GM21717 (cell line): ENCODE data around the gene TNFAIP8L3.
"Not testable (repeated sequence)": the region's sequence is repeated elsewhere in the genome, so short reads cannot be mapped to it uniquely, and the experiment has no call there.

Experiments
- ATAC-seq: cut with Tn5 transposase; IDR thresholded peaks from one replicate; pipeline ENCODE4 v1.9.1; 2021; ENCODE audit warnings: mild to moderate bottlenecking, moderate library complexity; ENCODE audit not compliant: unreplicated experiment

Gene TNFAIP8L3

DNA sequence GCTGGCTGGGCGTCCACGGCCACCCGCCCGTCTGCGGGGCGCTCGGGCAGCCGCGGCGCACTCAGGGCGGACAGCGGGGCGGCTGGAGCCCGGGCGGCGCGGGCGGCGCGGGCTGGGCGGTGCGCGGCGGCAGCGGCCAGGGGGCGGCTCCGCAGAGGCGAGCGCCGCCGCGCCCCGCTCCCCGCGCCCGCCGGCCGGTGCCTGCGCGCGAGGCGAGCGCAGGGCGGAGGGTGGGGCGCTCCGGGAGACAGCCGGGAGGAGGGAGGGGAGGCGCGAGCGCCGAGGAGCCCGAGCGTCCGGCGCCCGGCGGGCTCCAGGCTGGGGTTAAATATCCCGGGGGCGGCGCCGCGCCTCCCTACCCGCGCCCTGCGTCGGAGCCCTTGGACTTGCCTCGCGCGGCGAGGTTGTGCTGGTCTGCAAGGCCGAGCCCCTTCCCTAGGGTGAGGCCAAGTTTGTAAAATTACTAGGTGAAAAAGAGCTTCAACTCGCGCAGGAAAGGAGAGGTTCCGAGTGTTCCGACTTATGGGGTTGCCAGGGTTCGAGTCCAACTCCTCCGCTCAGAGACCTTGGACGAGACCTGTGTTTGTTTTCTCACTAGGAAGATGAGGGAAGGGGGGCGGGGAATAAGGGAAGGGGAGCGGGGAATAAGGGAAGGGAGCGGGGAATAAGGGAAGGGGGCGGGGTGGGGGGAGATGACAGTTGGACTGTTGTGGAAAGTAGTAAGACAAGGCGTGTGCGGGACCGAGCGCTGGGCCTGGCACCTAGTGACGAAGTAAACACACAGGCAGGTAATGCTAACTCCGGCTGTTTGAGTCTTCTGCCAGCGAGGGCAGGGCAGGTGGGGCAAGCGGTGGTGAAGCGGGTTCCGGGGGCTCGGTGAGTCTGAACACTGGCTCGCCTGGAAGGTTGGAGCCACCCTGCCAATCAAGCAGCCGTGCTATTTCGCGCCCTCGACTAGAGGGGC lies at the start of gene TNFAIP8L3:
Gene TNFAIP8L3 (minus strand): TSS at position 301 of the 964 bp plus-strand sequence. CDS start 311 bp downstream, outside the sequence.
- no peak for ATAC-seq

DNA sequence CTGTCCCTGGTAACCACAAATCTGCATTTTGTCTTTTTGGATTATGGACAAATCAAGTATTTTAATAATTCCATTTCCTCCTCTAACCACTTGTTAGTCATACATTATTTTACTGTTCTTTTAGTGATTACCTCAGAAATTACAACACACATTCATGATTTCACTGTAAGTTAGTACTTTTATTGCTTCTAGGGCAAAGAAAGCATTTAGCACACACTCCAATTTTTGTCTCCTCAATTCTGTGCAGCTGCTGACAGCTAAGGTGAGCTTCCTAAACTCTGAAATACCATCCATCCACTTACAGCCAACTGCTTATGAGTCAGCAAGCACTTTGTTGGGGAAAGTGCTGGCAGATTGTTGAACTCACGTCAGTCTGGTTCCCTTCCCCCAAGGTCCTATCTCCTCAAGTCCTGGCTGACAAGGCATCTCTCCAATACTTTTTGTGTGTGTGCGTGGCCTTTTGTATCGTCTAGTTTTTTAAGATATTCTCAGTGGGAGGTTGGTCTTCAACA lies 49.4 kb upstream of the TNFAIP8L3 start:
- ATAC-seq, result no peak

DNA sequence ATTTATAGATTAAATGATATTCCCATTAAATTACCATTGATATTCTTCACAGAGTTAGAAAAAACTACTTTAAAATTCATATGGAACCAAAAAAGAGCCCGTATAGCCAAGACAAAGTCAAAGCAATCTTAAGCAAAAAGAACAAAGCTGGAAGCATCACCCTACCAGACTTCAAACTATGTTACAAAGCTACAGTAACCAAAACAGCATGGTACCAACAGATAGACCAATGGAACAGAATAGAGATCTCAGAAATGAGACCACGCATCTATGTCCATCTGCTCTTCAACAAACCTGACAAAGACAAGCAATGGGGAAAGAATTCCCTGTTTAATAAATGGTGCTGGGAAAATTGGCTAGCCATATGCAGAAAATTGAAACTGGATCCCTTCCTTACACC lies 45.6 kb upstream of the TNFAIP8L3 start:
- ATAC-seq, result not testable (repeated sequence)

DNA sequence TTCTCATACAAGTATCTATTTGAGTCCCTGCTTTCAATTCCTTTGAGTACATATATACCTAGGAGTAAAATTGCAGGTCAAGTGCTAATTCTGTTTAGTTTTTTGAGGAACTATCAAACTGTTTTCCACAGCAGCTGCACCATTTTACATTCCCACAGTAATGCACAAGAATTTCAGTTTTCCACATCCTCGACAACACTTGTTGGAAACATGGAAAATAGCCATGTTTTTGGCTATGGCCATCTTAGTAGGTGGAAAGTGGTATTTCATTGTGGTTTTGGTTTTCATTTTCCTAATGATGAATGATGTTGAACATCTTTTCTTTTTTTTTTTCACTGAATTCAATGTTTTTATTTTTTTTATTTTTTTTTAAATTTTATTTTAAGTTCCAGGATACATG lies 44.4 kb upstream of the TNFAIP8L3 start:
- ATAC-seq, result no peak

DNA sequence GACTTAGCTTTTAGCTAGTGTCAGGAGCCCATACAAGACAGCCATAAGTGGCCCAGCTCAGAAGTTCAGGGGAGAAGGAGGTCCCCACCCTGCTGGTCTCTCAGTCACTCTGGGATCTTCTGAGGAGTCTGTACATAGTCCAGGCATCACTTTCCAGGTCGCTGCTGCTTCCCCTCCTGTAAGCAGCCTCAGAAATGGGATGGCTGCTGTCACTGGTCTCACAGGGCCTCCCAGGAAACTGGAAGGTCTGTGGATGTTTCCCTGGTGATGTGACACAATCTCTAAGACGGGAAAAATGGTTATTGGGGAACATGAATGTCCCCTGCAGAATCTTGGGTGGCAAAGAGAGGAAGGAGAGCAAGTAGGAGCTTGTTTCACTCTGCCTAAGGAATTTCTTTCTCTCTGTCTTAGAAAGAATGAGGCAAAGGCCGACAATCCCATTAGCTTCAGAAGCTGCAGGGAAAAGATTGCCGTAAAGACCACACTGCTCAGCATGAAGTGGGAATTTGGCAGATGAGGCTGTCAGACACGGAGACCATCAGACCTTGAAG lies 43.2 kb upstream of the TNFAIP8L3 start:
- no peak for ATAC-seq

DNA sequence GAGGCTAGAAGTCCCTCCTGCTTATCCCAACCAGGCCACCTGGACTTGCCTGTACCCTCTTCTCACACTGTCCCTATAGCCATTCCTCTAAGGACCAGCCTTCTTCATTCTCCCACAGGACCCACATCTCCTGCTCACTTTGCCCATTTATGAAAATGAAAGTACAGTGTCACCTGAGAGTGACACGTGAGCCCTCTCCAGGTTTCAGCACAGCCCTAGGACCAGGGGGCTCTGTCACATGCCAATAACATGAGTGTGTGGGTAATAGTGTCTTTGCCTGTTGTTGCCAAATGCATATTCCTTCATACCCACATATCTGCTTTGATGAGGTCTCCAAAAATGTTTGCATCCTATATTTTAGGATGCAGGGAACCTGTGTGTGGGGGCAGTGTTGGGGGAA lies 42.3 kb upstream of the TNFAIP8L3 start:
- ATAC-seq, result no peak

DNA sequence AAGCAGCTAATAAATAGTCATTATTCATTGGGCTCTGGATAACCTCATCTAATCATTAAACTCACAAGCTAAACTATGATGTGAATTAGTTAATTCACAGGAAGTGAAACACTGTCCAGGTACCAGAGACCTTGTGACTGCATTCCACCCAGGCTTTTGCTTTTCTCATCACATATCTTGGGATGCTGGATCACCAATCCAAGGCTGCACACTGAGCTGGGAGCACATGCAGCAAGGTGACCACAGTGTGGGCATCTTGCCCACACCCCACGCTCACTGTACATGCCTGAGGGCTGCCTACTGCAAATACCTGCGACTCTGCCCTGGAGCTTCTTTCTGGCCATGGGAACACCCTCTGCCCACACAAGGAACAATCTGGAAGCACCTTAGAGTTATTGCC lies 40.6 kb upstream of the TNFAIP8L3 start:
- ATAC-seq, result no peak

DNA sequence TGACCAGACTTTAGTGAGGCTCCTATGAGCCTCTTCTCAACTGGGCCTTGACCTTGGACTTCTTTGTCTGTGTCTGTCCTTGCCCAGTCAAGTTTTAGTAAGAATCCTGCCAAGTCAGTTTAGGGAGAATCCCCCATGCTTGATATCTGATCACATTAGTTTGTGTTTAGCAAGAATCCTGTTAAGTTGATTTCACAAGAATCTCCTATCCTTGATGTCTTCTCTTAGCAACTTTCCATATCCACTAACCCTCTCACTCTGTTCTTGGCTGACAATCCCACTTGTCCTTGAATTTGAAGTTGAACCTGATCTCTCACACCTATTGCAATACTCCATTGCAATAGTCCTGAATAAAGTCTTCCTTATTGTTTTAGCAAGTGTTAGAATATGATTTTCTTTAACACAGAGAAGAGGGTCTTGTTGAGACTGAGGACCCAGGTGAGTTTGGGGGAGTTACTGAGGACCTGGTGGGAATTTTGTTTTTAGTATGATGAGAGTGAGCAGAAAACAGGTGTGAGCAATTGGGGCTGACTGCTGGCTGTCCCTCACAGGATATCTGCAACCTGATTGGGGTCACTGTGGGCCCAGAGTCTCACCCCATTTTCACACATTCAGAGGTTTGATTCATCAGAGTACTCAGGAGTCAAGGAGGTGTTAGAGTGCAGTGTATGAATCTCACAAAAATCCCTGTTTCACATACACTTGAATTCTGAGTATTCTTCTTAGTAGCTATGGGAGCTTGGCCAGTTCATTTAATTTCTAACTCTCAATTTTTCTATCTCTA lies 39.9 kb upstream of the TNFAIP8L3 start:
- ATAC-seq, result no peak

DNA sequence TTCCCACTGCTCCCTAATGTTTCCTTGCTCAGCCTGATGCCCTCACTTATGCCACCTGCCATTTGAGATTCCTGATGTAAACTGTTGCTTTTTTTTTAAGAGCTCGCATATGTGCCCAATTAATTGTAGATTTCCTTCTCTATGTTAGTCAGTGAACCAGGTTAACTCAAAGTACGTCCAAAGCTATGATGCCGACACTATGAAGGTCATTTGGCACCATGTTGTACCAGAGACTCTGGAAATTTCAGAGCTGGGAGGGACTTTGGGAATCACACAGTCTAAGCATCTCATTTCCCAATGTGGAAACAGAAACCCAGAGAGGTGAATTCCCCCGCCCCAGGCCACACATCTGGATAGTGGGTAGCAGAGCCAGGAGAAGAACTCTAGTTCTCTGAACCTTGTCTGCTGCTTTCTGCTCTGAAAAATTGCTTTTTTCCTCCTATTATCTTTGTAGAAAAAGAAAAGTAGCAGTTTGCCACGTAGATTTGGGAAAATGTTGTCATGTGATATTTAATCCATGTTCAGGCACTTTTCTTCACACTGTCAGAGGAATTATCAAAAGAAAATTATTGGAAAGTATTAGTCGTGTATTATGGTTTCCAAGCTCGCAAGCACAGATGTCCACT lies 38.5 kb upstream of the TNFAIP8L3 start:
- no peak for ATAC-seq

DNA sequence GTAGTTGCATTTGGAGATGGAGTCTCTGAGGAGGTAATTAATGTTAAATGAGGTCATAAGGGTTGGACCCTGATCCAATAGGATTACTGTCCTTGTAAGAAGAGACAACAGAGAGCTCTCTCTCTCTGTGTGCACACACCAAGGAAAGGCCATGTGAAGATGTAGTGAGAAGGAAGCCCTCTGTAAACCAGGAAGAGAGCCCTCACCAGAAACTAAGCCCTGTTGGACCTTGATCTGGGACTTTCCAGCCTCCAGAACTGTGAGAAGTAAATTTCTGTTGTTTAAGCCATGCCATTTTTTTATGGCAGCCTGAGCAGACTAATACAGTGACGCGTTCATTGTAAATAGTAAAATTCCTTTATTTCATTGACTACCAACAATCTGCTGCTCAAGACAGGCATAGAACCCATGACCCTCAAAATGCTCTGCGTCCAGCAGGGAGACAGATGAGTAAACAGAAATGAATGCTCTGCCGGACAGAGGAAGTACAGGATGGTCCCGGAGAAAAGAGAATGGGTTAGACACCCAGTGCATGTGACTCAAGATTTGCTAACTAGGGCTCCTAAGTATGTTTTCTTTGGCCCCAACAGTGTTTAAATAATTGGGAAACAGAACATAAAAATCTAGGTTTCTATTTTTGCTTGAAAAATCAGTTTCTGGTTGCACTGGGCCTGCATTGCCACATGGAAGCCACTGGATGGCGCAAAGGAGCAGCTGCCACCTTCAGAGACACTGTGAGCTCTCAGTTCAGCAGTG lies 37.9 kb upstream of the TNFAIP8L3 start:
- no peak for ATAC-seq

DNA sequence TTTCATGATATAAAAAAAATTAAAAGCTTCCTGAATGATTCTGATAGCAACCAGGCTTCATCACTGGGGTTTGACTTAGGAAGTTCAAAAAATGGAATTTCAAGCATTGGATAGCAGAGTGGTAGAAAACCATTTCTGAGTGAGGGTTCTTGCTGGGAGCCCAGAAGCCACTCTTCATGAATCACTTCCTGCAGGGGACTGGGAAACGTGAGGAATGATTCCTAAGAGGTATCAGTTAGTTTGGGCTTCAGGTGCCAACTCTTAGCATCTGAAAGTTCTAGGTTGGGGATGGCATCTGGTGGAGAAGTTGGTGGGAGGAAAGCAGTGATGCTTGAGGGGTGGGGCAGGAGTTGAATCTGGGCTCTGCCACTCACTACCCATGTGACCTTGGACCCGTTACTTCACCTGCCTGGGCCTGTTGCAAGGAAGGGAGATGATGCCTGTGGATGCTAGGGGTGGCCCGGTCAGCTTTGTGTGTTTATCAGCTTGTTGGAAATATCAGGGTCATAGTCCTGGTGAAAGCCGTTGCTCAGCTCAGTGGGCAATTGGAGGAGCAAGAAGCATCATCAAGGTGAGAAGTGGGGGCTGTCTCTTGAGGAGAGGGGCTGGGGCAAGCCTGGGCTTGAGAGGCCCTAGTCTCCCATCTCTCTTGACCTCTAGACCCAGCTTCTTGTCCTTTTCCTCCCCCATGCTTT lies 37.0 kb upstream of the TNFAIP8L3 start:
- no peak for ATAC-seq

DNA sequence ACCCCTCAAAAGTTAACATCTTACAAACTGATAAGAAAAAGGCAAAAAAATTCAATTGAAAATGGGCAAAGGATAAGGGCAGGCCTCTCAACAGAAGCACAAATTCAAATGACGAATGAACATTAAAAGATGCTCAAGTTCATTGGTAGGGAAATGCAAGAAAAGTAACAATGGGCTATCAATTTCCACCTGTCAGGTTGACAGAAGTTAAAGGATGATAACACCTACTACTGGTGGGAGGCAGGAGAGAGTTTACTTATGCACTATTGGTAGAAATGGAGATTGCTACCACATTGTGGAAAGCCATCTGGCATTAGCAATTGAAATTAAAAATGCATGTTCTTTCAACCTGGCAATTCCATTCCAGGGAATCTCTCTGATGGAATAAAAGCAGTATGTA lies 35.6 kb upstream of the TNFAIP8L3 start:
- ATAC-seq, result no peak

DNA sequence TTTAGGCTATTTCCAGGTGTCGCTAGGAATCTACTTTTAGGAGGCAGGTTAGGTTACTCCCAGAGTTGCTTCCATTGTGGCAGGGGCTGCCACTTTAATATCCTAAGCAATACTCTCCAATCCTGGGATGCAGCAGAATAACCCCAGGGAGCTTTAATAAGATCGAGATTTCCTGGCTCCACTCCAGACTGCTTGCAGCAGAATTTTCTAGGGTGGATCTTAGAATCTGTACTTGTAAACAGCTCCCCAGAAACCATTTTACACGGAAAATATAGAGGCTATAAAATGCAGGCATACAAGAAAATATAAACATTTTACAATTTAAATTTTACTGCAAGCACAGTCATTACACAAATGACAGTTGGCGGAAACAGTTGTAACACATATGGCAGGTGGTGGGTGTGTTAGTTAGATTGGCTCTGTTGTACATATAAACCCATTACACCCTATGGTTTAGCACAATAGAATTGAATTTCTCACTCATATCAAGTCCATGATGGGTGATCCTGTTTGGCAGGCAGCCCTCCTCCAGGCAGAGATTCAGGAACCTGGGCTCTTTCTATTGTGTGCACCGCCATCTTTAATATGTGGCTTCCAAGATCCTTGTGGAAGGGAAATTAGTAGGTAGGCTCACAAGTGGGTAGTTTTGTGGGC lies 35.0 kb upstream of the TNFAIP8L3 start:
- no peak for ATAC-seq

DNA sequence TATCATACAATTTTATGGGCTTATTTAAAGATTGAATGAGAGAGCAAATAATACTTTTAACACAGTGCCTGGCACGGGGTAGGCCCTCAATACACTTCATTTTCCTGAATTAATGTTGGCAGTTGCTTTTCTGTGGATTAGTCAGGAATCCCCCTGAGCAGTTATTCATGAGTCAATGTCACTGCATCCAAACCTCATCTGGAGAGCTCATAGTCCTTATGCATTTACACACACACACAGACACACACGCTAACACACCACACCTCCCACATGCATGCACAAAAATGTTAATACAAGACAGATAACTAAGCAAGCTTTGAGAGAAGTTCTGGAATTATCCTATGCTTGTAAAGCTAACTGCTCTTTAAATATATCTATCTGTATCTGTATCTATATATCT lies 34.0 kb upstream of the TNFAIP8L3 start:
- no peak for ATAC-seq

DNA sequence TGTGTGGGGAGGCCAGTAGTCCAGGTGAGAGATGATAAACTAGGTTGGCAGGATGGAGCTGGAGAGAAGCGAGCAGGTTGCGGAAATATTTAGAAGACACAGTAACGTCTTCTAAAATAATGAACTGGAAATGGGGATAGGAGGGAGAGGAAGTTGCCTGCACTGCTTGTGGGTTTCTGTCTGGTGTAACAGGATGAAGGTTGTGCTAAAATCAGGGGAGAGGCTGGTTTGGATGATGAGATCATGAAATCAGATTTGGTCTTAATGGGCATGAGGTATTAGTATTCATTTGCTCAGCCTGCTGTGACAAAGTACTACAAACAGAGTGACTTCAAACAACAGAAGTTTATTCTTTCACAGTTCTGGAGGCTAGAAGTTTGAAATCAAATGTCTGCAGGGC lies 32.1 kb upstream of the TNFAIP8L3 start:
- no peak for ATAC-seq

DNA sequence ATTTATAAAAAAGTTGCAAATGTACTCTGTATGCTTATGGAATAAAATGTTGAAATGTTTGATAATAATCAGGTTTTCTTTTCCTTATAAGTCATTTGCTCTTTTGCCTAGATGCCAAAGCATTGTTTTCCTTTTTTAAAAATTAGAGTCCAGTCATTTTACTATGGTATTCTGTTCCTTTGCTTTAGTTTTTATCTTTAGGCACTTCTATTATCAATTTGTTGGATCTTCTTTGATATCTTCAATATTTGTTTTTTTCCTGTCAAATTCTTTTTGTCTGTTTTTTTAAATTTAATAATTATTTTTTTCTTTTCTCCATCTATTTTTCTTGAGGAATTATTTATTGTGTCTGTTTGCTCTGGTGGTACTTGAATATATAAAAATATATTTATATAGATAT lies 28.3 kb upstream of the TNFAIP8L3 start:
- not testable (repeated sequence) for ATAC-seq

DNA sequence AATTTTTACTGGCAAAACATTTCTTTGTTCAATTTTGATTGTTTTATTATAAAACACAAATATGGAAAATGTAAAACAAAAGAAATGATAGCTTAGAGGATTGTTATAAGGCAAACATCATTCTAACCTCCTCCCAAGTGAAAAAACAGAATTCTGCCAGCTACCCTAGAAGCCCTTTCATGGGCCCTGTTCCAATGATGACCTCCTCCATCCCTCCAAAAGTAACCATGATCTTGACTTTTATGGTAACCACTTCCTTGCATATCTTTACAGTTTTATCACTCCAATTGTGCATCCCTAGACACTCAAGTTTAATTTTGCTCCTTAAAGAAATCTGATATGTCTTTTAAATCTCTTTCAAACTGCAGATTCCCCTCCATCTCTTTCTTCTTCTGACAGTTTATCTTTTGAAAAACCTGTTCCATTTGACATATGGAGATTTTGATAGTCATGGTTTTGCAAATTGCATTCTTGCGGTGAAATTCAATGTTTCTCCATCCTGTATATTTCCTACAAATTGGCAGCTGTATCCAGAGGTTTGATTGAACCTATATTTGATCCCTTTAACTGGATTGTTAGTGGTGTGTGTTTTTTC lies 27.0 kb upstream of the TNFAIP8L3 start:
- no peak for ATAC-seq

DNA sequence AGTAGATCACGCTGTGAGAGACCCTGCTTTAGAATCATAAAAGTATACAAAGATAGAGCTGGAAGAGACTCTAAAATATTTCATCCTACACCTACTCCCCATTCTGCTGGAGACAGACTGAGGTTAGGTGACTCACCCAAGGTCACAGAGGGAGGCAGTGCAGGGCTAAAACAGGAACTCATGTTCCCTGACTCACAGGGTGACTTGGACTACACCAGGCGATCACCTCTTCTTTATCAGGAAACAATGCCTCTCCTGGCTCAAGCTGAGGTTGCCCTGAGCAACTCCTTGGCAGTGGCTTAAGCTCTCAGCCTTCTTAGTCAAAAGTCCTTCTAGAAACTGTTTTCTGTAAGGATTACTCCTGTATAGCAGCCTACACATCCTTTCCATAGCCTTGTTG lies 26.4 kb upstream of the TNFAIP8L3 start:
- ATAC-seq, result no peak

DNA sequence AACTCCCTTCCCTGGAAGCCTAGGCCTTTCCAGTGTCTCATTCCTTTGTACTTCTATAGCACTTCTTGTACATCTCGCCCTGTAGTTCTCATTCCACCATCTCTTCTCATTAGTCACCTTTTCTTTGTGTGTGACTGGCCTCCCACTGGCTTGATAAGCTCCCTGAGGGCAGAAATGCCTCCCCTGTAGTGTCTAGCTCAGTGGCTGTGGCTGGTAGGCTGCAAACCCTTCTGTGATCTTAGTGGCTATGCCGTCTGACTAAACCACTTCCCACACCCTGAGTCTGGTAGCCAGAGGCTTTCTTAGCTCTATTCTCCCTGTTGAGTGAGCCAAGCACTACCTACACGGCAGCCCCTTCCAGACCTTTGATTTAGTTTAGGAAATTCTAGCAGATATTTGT lies 24.4 kb upstream of the TNFAIP8L3 start:
- no peak for ATAC-seq
